Activated CD4-positive, CD25-positive, alpha-beta regulatory T cell treated with anti-CD3 and anti-CD28 coated beads, Interleukin-2, amount 50 U/mL, for 16 hours (primary cell): ENCODE measurements around the gene WIF1.

Source experiments
- DNase-seq: peaks from one replicate; pipeline ENCODE4 v3.0.0-alpha.2; 2020; ENCODE audit warnings: low read depth, low spot score

WIF1 gene

GRCh38 chr12:65022960-65023359, 98.1 kb downstream of the WIF1 start:
- no peak for DNase-seq

GRCh38 chr12:65022421-65022820, 98.7 kb downstream of the WIF1 start:
- no peak for DNase-seq

- no peak for DNase-seq
These were observed 101.3 kb downstream of the WIF1 start for GRCh38 chr12:65019696-65020234.

- DNase-seq = no peak
These were observed 104.0 kb downstream of the WIF1 start for GRCh38 chr12:65016881-65017650.

- no peak for DNase-seq
These were observed 105.3 kb downstream of the WIF1 start for GRCh38 chr12:65015850-65016249.

- no peak for DNase-seq
These were observed 106.4 kb downstream of the WIF1 start for GRCh38 chr12:65014504-65015271.

GRCh38 chr12:65010437-65010836, 110.7 kb downstream of the WIF1 start:
- DNase-seq = no peak

GRCh38 chr12:65005716-65006115, 115.4 kb downstream of the WIF1 start:
- no peak for DNase-seq

GRCh38 chr12:65004270-65004669, 116.8 kb downstream of the WIF1 start:
- no peak for DNase-seq
